GM18498 (cell line): Measurements from ENCODE around the gene ITPR1.
A peak's percentile ranks its signal among the peaks of the same experiment; 100 is the strongest.

ENCODE experiments used
- ATAC-seq: cut with Tn5 transposase; IDR thresholded peaks from one replicate; pipeline ENCODE4 v1.9.1; 2021; ENCODE audit warnings: mild to moderate bottlenecking, moderate library complexity; ENCODE audit not compliant: unreplicated experiment

ITPR1 gene

DNA sequence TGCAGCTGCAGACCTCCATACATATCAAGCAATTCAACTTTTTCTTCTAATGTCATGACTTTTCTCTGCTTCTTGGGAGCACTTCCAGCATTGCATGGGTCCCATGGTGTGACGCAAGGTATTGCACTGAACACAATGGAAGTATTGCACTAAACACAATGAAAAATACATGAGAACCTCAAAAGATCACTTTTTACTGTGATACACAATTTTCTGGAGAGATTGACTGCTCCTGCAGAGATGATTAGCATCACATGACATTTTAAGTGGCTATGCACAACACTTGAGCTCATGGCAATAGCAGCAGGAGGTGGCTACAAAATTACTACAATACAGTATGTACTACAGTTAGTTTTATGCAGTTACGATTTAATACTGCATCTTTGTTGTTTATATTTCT, 372.6 kb downstream of the ITPR1 start:
- ATAC-seq, result no peak

GRCh38 chr3:4866866-4867265, 373.7 kb downstream of the ITPR1 start:
- ATAC-seq, result no peak

DNA sequence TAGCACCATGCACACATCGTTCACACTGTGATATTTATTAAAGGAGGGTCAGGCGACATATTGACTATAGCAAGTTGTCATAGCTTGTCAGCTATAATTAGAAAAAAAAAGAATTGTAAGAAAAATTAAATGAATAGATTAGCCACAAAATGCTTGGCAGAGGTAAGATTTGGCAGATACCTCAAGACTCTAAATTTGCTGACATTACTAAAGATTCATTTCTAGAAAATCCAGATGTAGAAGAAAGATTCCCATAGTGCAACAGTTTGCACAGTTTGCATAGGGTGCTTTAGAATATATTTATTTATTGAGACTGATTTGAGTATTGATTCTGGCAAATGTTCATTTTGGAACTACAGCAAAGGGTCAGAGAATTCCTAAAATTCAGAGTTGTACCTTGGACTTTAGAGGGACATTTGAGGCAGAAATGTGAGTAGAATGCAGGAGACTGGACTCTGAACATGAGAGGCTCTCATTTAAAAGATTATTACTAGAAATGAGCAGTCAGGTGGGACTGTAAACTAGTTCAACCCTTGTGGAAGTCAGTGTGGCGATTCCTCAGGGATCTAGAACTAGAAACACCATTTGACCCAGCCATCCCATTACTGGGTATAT, 384.1 kb downstream of the ITPR1 start:
- ATAC-seq, result no peak

- ATAC-seq, result no peak
These were observed 387.7 kb downstream of the ITPR1 start for GRCh38 chr3:4880850-4881249.

- no peak for ATAC-seq
These were observed 389.4 kb downstream of the ITPR1 start for GRCh38 chr3:4882548-4882947.

- ATAC-seq, result no peak
These were observed 389.9 kb downstream of the ITPR1 start for GRCh38 chr3:4883011-4883410.

GRCh38 chr3:4884888-4885287, 391.7 kb downstream of the ITPR1 start:
- no peak for ATAC-seq

- ATAC-seq, result no peak
These were observed 392.2 kb downstream of the ITPR1 start for GRCh38 chr3:4885316-4885715.

- no peak for ATAC-seq
These were observed 393.3 kb downstream of the ITPR1 start for GRCh38 chr3:4886448-4886847.

DNA sequence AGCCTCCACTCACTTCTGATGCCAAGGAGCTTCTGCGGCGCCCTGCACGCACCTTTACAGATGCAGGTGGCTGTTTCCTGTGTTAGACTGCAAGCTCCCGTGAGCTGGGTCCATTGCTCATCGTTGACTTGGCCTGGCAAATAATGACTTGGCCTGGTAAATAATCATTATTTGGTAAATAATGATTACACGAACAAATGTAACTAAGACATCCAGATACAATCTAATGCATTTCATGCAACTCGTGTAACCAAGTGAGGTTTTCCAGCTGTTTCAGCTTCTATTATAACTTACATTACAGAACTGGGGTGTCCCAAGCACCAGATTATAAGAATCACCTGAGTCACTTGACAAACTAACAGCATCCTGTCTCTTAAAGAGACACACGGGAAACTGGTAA, 394.0 kb downstream of the ITPR1 start:
- no peak for ATAC-seq

GRCh38 chr3:4888913-4889846, 396.0 kb downstream of the ITPR1 start:
- ATAC-seq, result peak; percentile 91

- ATAC-seq, result no peak
These were observed 396.7 kb downstream of the ITPR1 start for GRCh38 chr3:4889896-4890295.

DNA sequence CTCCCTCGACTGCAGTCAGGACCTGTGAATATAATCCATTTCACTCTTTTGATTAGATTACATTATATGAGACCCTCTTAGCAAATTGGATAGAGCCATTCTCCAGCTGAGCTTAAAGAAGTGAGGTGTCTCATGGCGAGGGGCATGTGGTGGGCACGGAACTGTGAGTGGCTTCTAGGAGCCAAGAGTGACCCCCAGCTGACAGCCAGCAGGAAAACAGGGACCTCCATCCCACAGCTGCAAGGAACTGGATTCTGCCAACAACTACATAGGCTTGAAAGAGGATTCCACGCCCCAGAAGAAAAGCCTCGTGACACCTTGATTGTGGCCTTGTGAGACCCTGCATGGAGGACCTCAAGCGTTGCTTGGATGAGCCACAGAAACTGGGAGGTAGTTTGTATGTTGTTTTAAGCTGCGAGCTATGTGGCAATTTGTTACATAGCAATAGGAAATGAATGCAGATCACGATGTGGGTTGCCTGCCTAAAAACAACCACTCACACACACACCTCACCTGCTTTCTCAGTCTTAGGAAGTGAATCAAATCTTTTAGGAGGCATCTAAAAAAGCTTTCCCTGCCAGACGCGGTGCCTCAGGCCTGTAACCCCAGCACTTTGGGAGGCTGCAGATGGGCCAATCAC, 401.9 kb downstream of the ITPR1 start:
- ATAC-seq, result no peak

DNA sequence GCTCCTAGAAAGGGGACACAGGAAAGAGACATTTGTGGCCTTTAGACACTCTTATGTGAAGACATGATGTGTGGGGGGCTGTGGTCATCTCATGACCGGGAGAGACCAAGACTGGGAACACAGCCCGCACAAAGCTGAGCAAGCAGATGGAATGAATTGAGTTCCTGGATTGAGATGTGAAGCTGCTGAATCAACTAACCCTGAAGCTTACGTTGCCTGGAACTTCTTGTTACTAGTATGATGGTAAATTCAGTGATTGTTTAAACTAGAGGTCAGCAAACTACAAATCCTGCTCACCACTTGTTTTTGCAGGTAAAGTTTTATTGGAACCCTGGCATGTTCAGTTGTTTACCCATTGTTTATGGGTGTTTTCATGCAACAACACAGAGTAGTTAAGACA, 402.7 kb downstream of the ITPR1 start:
- no peak for ATAC-seq
